ENCODE measurements around the gene CACNA2D2.

DNA sequence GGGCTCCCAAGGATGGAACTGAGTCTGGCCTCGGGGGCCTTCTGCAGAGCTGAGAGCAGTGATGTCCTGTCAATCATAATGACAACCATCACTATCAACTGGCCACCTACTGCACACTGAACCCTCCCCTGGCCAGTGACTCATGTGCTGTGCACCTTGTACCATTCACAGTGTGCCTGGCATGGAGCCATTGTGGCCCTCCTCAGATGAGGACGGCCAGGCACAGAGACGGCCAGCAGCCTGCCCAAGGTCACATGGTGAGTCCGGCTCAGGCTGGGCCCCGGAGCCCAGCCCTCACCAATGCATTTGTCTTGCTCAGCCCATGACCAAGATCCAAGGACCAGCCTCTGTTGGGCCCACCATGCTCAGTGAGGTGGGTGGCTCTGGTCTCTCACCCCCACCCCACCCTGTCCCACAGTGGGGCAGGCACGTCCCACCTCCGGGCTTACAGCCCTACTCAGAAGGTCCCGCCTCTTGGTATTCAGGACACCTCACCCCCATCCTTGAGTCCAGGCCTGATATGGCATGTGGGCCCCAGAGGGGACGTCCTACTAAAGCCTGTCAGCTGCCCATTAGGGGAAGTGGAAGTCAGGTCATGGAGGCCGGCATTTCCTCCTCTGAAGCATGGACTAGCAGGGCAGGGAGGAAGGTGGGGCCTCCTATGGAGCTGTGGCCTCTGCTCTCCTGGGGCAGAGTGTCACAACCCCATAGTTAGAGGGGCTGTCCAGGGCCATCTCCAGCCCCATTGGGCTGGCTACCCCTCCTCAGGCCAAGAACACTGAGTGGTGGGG lies 108.2 kb downstream of the CACNA2D2 start:
- TF ChIP-seq, protein P1, sequence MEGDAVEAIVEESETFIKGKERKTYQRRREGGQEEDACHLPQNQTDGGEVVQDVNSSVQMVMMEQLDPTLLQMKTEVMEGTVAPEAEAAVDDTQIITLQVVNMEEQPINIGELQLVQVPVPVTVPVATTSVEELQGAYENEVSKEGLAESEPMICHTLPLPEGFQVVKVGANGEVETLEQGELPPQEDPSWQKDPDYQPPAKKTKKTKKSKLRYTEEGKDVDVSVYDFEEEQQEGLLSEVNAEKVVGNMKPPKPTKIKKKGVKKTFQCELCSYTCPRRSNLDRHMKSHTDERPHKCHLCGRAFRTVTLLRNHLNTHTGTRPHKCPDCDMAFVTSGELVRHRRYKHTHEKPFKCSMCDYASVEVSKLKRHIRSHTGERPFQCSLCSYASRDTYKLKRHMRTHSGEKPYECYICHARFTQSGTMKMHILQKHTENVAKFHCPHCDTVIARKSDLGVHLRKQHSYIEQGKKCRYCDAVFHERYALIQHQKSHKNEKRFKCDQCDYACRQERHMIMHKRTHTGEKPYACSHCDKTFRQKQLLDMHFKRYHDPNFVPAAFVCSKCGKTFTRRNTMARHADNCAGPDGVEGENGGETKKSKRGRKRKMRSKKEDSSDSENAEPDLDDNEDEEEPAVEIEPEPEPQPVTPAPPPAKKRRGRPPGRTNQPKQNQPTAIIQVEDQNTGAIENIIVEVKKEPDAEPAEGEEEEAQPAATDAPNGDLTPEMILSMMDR (IDR thresholded peaks at IDR 0.05): no peak
- TF ChIP-seq SIN3A (IDR thresholded peaks at IDR 0.05; ENCODE audit: borderline replicate concordance, insufficient read depth, low read depth, low read length): no peak
